H1 (cell line): ENCODE results near the gene RRP1. TPM values are rescaled to one million over a fixed set of nuclear protein-coding genes. Genes with fewer than 3 reads are reported as not detected.

Experiments used
- CHD7 ChIP-seq: fragments of 300-600 bp; sonication (generic); IDR thresholded peaks from 2 replicates; pipeline ENCODE4 v1.7.1; 2012; ENCODE audit warnings: low read length, moderate library complexity, mild to moderate bottlenecking, inconsistent platforms; ENCODE audit not compliant: insufficient replicate concordance
- CTBP2 ChIP-seq: IDR thresholded peaks from 2 replicates; pipeline ENCODE4 v1.7.0; 2011; ENCODE audit warnings: borderline replicate concordance, mild to moderate bottlenecking, moderate library complexity, mixed read lengths, low read length; ENCODE audit not compliant: insufficient read depth, insufficient read length
- KDM5A ChIP-seq: fragments of 200-600 bp; IDR thresholded peaks from 2 replicates; pipeline ENCODE4 v1.7.1; 2012; ENCODE audit warnings: mild to moderate bottlenecking, low read length, inconsistent platforms, mixed read lengths
- MAX ChIP-seq: IDR thresholded peaks from 2 replicates; pipeline ENCODE4 v1.6.1; 2012; ENCODE audit warnings: inconsistent platforms
- SAP30 ChIP-seq: fragments of 300-600 bp; sonication (generic); IDR thresholded peaks from 2 replicates; pipeline ENCODE4 v1.7.1; 2012; ENCODE audit warnings: low read length, moderate library complexity, mild to moderate bottlenecking, inconsistent platforms; ENCODE audit not compliant: insufficient read depth, insufficient replicate concordance
- polyA plus RNA-seq, 7 experiments: library from polyadenylated mRNA; depleted of rRNA in 3 of 7; stranded (reverse) in 5 of 7; unstranded in 2 of 7; fragments of >200 nt in 5 of 7; fragments of 200-250 nt in 2 of 7; gene quantifications; 1 replicate in 5 of 7; 2 replicates in 1 of 7; 4 replicates in 1 of 7; pipeline versions ENCODE4 v1.2.1 to v1.2.3, GENCODE V29; 2011 to 2013; ENCODE audit warnings: missing spikeins in 2 of 7, mixed read lengths in 2 of 7
- total RNA-seq: library from RNA; stranded (reverse); fragmentation: NEBNext Ultra II Directional; extraction: Animal tissue kit (Norgen Biotek cat#: 25700); gene quantifications from 2 replicates; pipeline ENCODE4 v1.2.1, GENCODE V29; 2021

RRP1 gene
- total and polyA plus RNA-seq, 2 of the 8 experiments (the other 6 are each of a cell fraction or from before 2014, with no cell fraction given): 11.6 to 55.2 TPM

DNA sequence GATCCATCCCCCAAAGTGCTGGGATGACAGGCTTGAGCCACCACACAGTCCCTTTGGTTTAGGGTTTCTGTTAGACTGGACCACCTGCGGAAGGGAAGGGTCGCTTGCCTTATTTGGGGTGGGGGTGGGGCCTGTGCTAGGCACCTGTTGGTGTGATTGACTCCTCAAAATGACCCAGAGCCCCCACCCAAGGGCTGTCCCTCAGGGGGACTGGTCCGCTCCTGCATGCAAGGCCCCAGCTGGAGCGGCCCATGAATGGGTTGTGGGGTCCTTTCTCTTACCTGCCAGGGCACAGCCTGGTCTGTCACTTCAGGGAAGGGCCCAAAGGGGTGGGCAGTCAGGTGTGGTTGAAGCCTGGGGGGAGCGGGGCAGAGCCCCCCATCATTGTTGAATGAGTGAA is 11.4 kb upstream of the RRP1 start (continued):
- TF ChIP-seq CHD7: no peak
- TF ChIP-seq MAX: no peak
- no peak for TF ChIP-seq SAP30
- no peak for TF ChIP-seq KDM5A
- TF ChIP-seq CTBP2: no peak
